K562 (cell line): ENCODE data around the gene CCDC178. TPM values are rescaled to one million over a fixed set of nuclear protein-coding genes. Genes with fewer than 3 reads are reported as not detected.

ENCODE experiments used
- ATAC-seq: fragments of 200-7000 bp; cut with Tn5 transposase; 3 replicates; pipeline ENCODE4 v1.9.1; 2020; ENCODE audit warnings: moderate library complexity
- BruUV-seq: library from RNA; stranded (reverse); fragments of 400-500 nt; replicated peaks from 2 replicates; lab custom pipeline; 2021; lab: Mats Ljungman, UMichigan
- CTCF ChIA-PET: fragments of 300-600 bp; formaldehyde crosslinking; extraction: SDS; loops from one replicate; lab custom pipeline; 2021; ENCODE audit warnings: low intra/inter-chr PET ratio; lab: Yijun Ruan, JAX
- POLR2A ChIA-PET: fragments of 300-600, 350-650 bp; sonication (Branson Sonifier 250); formaldehyde crosslinking; extraction: SDS; loops from one replicate; lab custom pipeline; 2021; ENCODE audit warnings: antibody characterized with exemption, inconsistent platforms; lab: Yijun Ruan, JAX
- DNase-seq, 4 experiments: peaks; one replicate each; pipeline versions ENCODE4 v3.0.0 to v3.0.0-alpha.2; 2011 to 2018; ENCODE audit warnings: low spot score in 3 of 4, mixed read lengths in 3 of 4; ENCODE audit errors: extremely low read depth in 1 of 4
- FAIRE-seq: peaks from 2 replicates; lab custom pipeline; 2011; peaks lifted over from hg19 to GRCh38; lab: Jason Lieb, UNC
- H2AFZ ChIP-seq: 2 replicates; pipeline ENCODE4 v1.6.0; 2011; ENCODE audit warnings: low read depth, low read length, control low read depth, inconsistent platforms
- H3K27ac ChIP-seq: fragments of 200-600 bp; 3 replicates; pipeline ENCODE4 v1.8.0; 2011; ENCODE audit warnings: low read depth, mild to moderate bottlenecking, control low read depth, inconsistent platforms, low read length, moderate library complexity, mixed read lengths; ENCODE audit errors: extremely low read depth
- H3K27me3 ChIP-seq, 2 experiments: fragments of 300-600 bp in 1 of 2; 2 replicates in 1 of 2; 3 replicates in 1 of 2; pipeline versions ENCODE4 v1.6.0 to v1.8.0; 2011; ENCODE audit warnings: inconsistent platforms in 2 of 2, low read length in 2 of 2, mild to moderate bottlenecking in 1 of 2, mixed read lengths in 1 of 2, moderate library complexity in 1 of 2; ENCODE audit not compliant: control insufficient read depth in 2 of 2, insufficient read depth in 2 of 2
- H3K36me3 ChIP-seq: fragments of 300-600 bp; 3 replicates; pipeline ENCODE4 v1.8.0; 2011; ENCODE audit warnings: mild to moderate bottlenecking, low read length, inconsistent platforms; ENCODE audit not compliant: control insufficient read depth, insufficient read depth
- H3K4me1 ChIP-seq, 2 experiments: fragments of 200-600 bp in 1 of 2; replicated peaks in 1 of 2; 2 replicates in 1 of 2; 3 replicates in 1 of 2; pipeline versions ENCODE4 v1.5.1 to v1.8.0; 2011; ENCODE audit warnings: inconsistent platforms in 2 of 2, low read length in 2 of 2, mild to moderate bottlenecking in 1 of 2, mixed read lengths in 1 of 2, moderate library complexity in 1 of 2; ENCODE audit not compliant: control insufficient read depth in 2 of 2, insufficient read depth in 2 of 2
- H3K4me2 ChIP-seq: 2 replicates; pipeline ENCODE4 v1.6.1; 2011; ENCODE audit warnings: low read length, control low read depth, inconsistent platforms, mixed read lengths; ENCODE audit not compliant: insufficient read depth
- H3K4me3 ChIP-seq: fragments of 200-600 bp; sonication (generic), shearing (Covaris generic); 2 replicates; pipeline ENCODE4 v1.5.1; 2016; ENCODE audit warnings: control low read depth, inconsistent platforms
- H3K79me2 ChIP-seq: fragments of 200-600 bp; 3 replicates; pipeline ENCODE4 v1.8.0; 2011; ENCODE audit warnings: low read length, inconsistent platforms; ENCODE audit not compliant: control insufficient read depth, insufficient read depth
- H3K9ac ChIP-seq, 2 experiments: 2 replicates each; pipeline versions ENCODE4 v1.6.0 to v1.6.1; 2011; ENCODE audit warnings: low read depth in 2 of 2, low read length in 2 of 2, control low read depth in 1 of 2, inconsistent platforms in 1 of 2, mild to moderate bottlenecking in 1 of 2, mixed read lengths in 1 of 2; ENCODE audit not compliant: insufficient read depth in 1 of 2
- H3K9me1 ChIP-seq: one replicate; pipeline ENCODE4 v1.6.0; 2011; ENCODE audit warnings: inconsistent platforms, mild to moderate bottlenecking, low read length, moderate library complexity; ENCODE audit not compliant: control insufficient read depth, insufficient read depth
- H3K9me3 ChIP-seq: replicated peaks from 2 replicates; pipeline ENCODE4 v1.5.1; 2011; ENCODE audit warnings: low read depth, low read length, inconsistent platforms; ENCODE audit not compliant: control insufficient read depth, insufficient read depth
- H4K20me1 ChIP-seq: replicated peaks from 2 replicates; pipeline ENCODE4 v1.6.1; 2011; ENCODE audit warnings: low read length, inconsistent platforms, mixed read lengths; ENCODE audit not compliant: control insufficient read depth, insufficient read depth
- ADNP ChIP-seq: fragments of 200-800 bp; sonication (Bioruptor generic); IDR thresholded peaks from 2 replicates; pipeline ENCODE4 v1.6.1; 2016; ENCODE audit warnings: missing genetic modification characterization, missing compliant biosample characterization
- BRD9 ChIP-seq: fragments of 450-650 bp; IDR thresholded peaks from 2 replicates; pipeline ENCODE4 v1.6.1; 2018; ENCODE audit warnings: low read depth; ENCODE audit not compliant: partially characterized antibody
- CAMTA2 ChIP-seq: fragments of 250-450 bp; sonication (Bioruptor Pico); conservative IDR thresholded peaks from 2 replicates; pipeline ENCODE4 v1.5.1; 2022
- DIDO1 ChIP-seq: fragments of 450-650 bp; IDR thresholded peaks from 2 replicates; pipeline ENCODE4 v1.6.1; 2016; ENCODE audit warnings: low read depth, missing biosample characterization, missing genetic modification characterization
- FOXA1 ChIP-seq: fragments of 450-650 bp; IDR thresholded peaks from 2 replicates; pipeline ENCODE4 v1.6.1; 2016; ENCODE audit warnings: mild to moderate bottlenecking, borderline replicate concordance
- KAT7 ChIP-seq: sonication (generic); formaldehyde crosslinking; IDR thresholded peaks from 2 replicates; pipeline ENCODE4 v1.8.0; 2022; ENCODE audit warnings: missing genetic modification reagents, mild to moderate bottlenecking, borderline replicate concordance
- NFATC3 ChIP-seq: fragments of 450-650 bp; IDR thresholded peaks from 2 replicates; pipeline ENCODE4 v1.6.1; 2017; ENCODE audit warnings: mild to moderate bottlenecking
- PCBP2 ChIP-seq: fragments of 200-400 bp; formaldehyde crosslinking; IDR thresholded peaks from 2 replicates; pipeline ENCODE4 v1.6.1; 2018; ENCODE audit warnings: low read length, low read depth, mild to moderate bottlenecking, moderate library complexity; ENCODE audit not compliant: poor library complexity, severe bottlenecking
- SMARCA5 ChIP-seq: fragments of 450-650 bp; IDR thresholded peaks from 2 replicates; pipeline ENCODE4 v1.6.1; 2016
- SP2 ChIP-seq: IDR thresholded peaks from 2 replicates; pipeline ENCODE4 v1.6.1; 2011; ENCODE audit warnings: mild to moderate bottlenecking, low read depth, low read length, moderate library complexity; ENCODE audit not compliant: poor library complexity, severe bottlenecking; ENCODE audit errors: extremely low read depth
- SRSF7 ChIP-seq: fragments of 200-400 bp; formaldehyde crosslinking; optimal IDR thresholded peaks from 2 replicates; pipeline ENCODE3; 2017; ENCODE audit warnings: mild to moderate bottlenecking, low read depth, low read length
- TAF15 ChIP-seq: fragments of 200-400 bp; formaldehyde crosslinking; IDR thresholded peaks from 2 replicates; pipeline ENCODE4 v1.6.1; 2017; ENCODE audit warnings: mild to moderate bottlenecking, low read depth, low read length, moderate library complexity
- TCF7L2 ChIP-seq: fragments of 150-350 bp; IDR thresholded peaks from 2 replicates; pipeline ENCODE4 v1.6.1; 2016; ENCODE audit warnings: low read depth, mild to moderate bottlenecking, low read length, moderate library complexity
- TFAM ChIP-seq: fragments of 250-450 bp; sonication (Bioruptor Pico); conservative IDR thresholded peaks from 2 replicates; pipeline ENCODE4 v1.5.0; 2021; ENCODE audit warnings: mild to moderate bottlenecking, moderate library complexity
- ZNF436 ChIP-seq: fragments of 250-450, 450-650 bp; sonication (Bioruptor Pico); formaldehyde crosslinking; IDR thresholded peaks from 2 replicates; pipeline ENCODE4 v1.7.0; 2020; ENCODE audit warnings: mild to moderate bottlenecking
- ZNF764 ChIP-seq: fragments of 250-450 bp; sonication (Bioruptor Pico); IDR thresholded peaks from 2 replicates; pipeline ENCODE4 v1.4.0; 2020; ENCODE audit warnings: low read depth, mild to moderate bottlenecking, moderate library complexity
- WGBS: fragments of 100-300 bp; shearing (Covaris generic); methylation state at CpG from one replicate; pipeline ENCODE4 v1.1.6; 2016; ENCODE audit warnings: low coverage, mixed read lengths; ENCODE audit not compliant: insufficient coverage; ENCODE audit errors: missing lambda C conversion rate; 5-methylcytosine and 5-hydroxymethylcytosine counted together
- in situ Hi-C: fragments of 300-500 bp; cut with MboI; formaldehyde crosslinking; loops from 4 replicates; pipeline ENCODE4 v1.15.0; 2018; ENCODE audit warnings: inconsistent platforms, mixed read lengths
- intact Hi-C: fragments of 100-400 bp; cut with micrococcal nuclease; formaldehyde crosslinking; loops from 2 replicates; pipeline ENCODE4 v1.14.2; 2022
- polyA plus RNA-seq, 8 experiments: library from polyadenylated mRNA; depleted of rRNA in 4 of 8; stranded (reverse) in 5 of 8; unstranded in 3 of 8; fragments of >200 nt; fragmentation: Nextera tagmentation in 2 of 8; fragmentation: Illumina TruSeq in 1 of 8; extraction: Ambion mirVana in 2 of 8; extraction: Trizol in 1 of 8; gene quantifications; 2 replicates each; pipeline versions ENCODE4 v1.2.1 to v1.2.3, GENCODE V29; 2011 to 2014; ENCODE audit warnings: inconsistent platforms in 1 of 8, missing spikeins in 1 of 8
- total RNA-seq, 7 experiments: library from RNA; depleted of rRNA in 6 of 7; stranded (reverse); fragments of >200 nt in 6 of 7; fragmentation: Illumina TruSeq in 2 of 7; extraction: Trizol in 2 of 7; gene quantifications; 2 replicates each; pipeline versions ENCODE4 v1.2.1 to v1.2.3, GENCODE V29; 2011 to 2021; ENCODE audit warnings: low replicate concordance in 1 of 7

The CCDC178 gene
- total and polyA plus RNA-seq, 9 of the 15 experiments (the other 6 are each of a cell fraction or from before 2014, with no cell fraction given) = 0.12 to 0.47 (median 0.15) TPM; not detected in 6

GRCh38 chr18:33195795-33196194, 244.7 kb downstream of the CCDC178 start:
- H3K79me2 ChIP-seq = no peaks in the 10 kb centered on the region
- no peak overlapping the region for H3K27ac ChIP-seq
- H3K4me3 ChIP-seq = no peak overlapping the region
- DNase-seq = no peak
- POLR2A ChIA-PET = no interaction called here
- FAIRE-seq = no peak
- H3K4me1 ChIP-seq = no peaks in the 10 kb centered on the region
- in situ Hi-C loops = no loop called here
- WGBS = 0% methylated on average over 2 of the region's 2 CpGs
- no peaks in the 10 kb centered on the region for H4K20me1 ChIP-seq
- no peak overlapping the region for H3K9ac ChIP-seq
- BruUV-seq = no TSS peak
- H3K4me2 ChIP-seq = no peak overlapping the region
- CTCF ChIA-PET = no interaction called here
- H3K9me3 ChIP-seq = no peaks in the 10 kb centered on the region
- no peaks in the 10 kb centered on the region for H3K9me1 ChIP-seq
- H3K27me3 ChIP-seq = no peaks in the 10 kb centered on the region
- no peak for TF ChIP-seq FOXA1
- no peak for TF ChIP-seq NFATC3
- TF ChIP-seq ZNF764 (CRISPR knock-in tag) = no peak
- TF ChIP-seq ADNP (tag) = no peak
- TF ChIP-seq SMARCA5 = no peak
- TF ChIP-seq DIDO1 = no peak
- no peak for TF ChIP-seq BRD9
- TF ChIP-seq SRSF7 = no peak
- TF ChIP-seq SP2 = no peak
- TF ChIP-seq KAT7 (CRISPR knock-in tag) = no peak
- TF ChIP-seq TFAM (CRISPR knock-in tag) = no peak
- no peak for TF ChIP-seq CAMTA2 (CRISPR knock-in tag)
- TF ChIP-seq PCBP2 = no peak
- no peak for TF ChIP-seq TAF15
- TF ChIP-seq ZNF436 (CRISPR knock-in tag) = no peak
- no peak for TF ChIP-seq TCF7L2
- TF ChIP-seq, all 486 proteins: peak for 0
- no peak overlapping the region for H2AFZ ChIP-seq
- intact Hi-C loops = no loop called here
- no peaks in the 10 kb centered on the region for H3K36me3 ChIP-seq
- ATAC-seq = no peak
